HUDEP-2 (cell line): Measurements from ENCODE around the gene CDK14.

Experiments
- DNase-seq, 76 experiments: peaks; one replicate each; lab custom pipeline; 2025; ENCODE audit not compliant: unreplicated experiment in 76 of 76; lab: John Stamatoyannopoulos, UW

Gene CDK14

GRCh38 chr7:90675982-90676381 lies 79.9 kb downstream of the CDK14 start:
- DNase-seq, result no peak

DNA sequence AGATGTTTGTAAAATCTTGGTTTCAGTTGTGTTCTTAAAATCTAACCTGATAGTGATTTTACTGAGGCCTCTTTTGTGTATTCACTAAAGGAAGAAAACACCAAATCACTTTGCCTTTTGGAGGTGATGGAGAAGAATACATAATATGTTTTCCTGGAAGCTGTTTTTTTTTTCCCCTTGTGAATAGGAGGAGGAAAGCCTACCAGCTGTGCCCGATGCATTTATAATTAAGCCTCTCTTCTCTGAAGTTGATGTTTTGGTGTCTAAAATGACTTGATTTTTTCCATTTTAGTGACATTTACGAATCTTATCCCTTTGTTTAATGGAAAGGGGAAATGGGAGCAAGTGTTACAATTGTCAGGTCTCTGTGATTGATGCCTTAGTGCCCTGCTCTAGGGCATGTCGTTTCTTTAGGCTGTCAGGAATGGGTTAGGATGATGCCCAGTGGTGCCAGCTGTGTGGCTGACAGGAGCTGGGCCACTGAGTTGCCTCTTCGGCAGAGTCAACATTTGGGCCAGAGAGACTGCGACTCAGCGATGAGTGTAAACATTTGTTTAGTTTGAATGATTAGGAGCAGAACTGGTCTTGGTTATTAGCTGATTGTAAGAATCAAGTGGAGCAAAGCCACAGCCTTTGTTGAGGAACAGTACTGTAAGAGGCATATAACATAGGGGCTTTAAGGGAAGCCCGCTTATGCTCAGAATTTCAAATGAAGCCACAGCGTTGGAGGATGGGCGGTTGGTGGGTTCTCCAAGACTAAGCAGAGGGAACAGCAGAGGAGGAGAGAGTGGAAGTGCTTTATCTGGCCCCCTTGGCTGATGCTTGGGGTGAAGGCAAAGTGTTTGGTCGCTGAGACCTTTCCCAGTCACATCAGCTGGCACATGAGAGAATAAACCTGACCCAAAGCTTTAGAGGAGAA lies 81.6 kb downstream of the CDK14 start:
- no peak for DNase-seq

DNA sequence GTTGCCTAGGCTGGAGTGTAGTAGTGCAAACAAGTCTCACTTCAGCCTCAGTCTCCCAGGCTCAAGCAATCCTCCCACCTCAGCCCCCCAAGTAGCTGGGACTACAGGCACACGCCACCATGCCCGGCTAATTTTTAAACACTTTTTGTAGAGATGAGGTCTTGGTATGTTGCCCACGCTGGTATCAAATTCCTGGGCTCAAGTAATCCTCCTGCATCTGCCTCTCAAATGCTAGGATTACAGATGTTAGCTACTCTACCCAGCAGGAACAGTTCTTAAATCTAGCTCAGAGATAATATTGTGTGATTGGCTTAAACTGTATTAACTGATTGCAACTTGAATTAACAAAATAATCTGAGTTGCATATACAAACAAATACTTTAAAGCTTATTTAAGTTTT lies 82.9 kb downstream of the CDK14 start:
- no peak for DNase-seq

- no peak for DNase-seq
Observed at GRCh38 chr7:90680484-90680883, 84.4 kb downstream of the CDK14 start.

DNA sequence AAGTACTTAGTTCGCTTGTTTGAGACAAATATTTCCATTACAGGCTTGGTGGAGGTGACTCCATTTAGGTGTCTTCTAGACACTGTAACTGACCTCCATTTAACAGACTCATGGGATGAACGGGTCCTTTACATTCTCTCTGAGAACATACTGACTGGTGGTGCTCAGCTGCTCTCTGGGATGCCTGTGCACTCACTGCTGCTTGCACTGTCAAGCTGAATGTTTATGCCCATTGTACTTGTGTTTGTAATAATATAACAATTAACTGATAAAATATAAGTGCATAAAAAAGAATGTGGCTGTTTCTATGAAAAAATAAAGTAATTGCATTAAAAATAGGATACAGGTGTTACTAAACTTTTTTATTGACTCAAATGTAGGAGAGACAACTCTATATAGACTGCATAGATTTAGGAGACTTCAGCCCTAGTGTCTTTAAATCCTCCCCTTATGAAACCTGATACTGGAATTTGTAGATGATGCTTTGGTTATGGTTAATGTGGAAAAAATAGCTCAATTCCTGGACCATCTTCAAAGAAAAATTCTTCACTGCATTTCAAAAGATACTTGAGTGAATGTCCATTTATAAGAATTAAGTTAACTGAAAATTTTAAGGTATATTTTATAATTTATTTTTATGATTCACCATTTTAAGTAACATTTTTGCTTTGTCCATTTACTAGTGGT lies 85.4 kb downstream of the CDK14 start:
- no peak for DNase-seq

GRCh38 chr7:90686146-90686545 lies 90.0 kb downstream of the CDK14 start:
- DNase-seq, result no peak

DNA sequence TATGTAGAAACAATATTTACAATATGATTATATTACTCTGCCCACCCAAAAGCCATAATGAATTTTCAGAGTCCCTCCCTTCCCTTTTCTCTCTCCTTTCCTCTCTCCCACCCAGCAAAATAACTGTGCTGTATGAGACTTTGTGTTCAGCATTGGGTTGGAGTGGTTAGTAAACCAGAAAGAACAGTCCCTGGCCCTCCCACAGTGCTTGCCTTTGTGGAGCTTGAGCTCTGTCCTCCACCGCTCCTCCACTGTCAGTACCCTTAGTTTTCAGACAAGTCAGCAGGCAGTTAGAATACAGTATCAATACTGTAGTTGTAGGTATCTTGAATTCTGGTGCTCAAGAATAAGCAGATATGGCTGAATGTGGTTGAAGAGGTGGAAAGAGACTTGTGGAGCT lies 92.7 kb downstream of the CDK14 start:
- no peak for DNase-seq

DNA sequence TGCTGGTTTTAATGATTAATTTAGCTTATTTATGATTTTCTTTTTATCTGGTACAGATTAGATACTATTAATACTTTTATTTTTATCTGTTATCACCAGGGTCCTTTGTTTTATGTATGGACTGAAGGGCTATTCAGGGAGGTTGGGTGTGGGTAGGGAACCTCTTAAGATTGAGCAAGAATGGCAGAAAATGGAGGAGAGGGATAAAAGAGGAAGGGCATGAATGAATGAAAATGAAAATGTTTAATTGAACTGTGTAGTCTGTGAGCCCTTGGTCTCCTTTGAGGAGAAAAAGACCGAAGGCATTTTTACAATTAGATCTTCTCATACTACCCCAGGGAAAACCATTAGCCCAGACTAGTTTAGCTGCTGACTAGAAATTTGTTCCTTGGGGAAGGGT lies 93.1 kb downstream of the CDK14 start:
- DNase-seq, result no peak

- DNase-seq, result no peak
Observed at GRCh38 chr7:90690159-90690858, 94.2 kb downstream of the CDK14 start.

GRCh38 chr7:90692396-90692795 lies 96.3 kb downstream of the CDK14 start:
- no peak for DNase-seq

DNA sequence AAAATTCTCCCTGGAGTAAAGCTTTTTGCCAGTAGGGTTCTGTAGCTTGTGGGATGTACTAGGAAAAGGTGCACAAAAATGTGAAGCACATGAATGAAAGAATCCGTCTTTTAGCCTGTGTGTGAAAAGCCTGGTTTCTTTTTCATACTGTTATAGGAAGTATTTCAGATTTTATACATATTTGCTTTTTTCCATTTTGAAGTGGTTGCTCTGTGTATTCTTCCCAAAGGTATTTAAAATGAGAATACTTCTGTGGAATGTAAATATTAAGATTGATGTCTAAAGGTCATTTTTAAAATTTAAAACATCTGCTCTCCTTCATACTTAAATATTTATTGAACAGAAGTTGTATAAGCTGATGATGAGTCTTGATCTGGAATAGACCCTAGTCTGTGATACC lies 96.8 kb downstream of the CDK14 start:
- no peak for DNase-seq

DNA sequence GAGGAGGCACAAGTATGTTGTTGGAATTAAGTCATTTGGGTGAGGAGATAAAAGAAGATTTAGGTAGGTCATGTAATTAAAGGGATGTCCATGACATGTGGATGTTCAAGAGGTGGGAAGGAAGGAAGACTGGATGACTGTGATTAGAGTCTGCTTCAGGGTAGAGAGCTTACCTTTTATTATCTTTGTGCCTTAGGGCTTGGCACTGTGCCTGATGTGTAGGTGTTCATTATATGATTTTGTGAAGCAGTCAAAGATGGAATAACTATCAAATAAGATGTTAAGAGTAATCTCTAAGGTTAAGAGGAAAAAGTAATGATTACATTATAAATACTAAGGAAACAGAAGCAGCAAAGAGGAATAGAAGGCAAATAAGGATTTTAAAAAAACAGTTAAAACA lies 97.8 kb downstream of the CDK14 start:
- DNase-seq, result no peak

- DNase-seq, result no peak
Observed at GRCh38 chr7:90698616-90699015, 102.5 kb downstream of the CDK14 start.

DNA sequence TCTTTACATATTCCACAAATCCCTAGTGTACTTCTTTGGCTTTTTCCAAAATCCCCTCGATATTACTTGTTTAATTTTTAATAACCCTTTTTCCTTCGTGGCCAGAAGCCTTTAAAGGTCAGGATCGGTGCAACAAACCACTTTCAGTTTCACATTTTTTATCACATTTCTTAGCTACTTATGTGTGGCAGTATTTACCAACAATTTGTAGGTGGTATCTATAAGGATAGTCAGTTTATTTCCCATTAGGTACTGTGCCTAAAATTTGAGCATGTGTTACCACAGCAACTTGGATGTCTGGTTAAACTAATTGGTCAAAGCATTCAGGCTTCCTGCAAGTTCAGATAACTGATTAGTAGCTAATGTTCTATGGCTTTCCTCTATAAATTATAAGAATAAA lies 104.9 kb downstream of the CDK14 start:
- no peak for DNase-seq

GRCh38 chr7:90701771-90702170 lies 105.7 kb downstream of the CDK14 start:
- no peak for DNase-seq

- no peak for DNase-seq
Observed at GRCh38 chr7:90705391-90706071, 109.4 kb downstream of the CDK14 start.

- DNase-seq, result no peak
Observed at GRCh38 chr7:90706072-90706716, 110.1 kb downstream of the CDK14 start.

DNA sequence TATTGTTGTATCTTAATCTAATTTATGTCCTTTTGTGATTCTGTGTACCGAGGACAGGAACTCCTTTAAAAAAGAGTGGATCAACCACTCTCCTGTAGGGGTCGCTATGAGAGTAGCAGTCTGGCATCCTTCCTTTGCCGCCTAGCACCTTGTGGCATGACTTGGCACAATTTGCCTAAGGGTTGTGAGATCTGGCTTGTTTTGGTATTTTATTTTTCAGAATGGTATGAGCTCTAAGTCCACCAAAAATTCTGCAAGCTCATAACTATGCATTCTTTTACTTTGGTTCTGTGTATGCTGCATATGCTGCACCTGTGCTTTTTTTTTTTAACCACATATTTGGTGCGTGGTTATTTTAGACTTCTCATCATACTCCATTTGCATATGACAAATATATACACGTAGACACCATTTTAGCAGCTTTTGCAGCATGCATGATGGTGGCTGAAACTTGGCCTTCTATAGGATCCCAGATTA lies 112.8 kb downstream of the CDK14 start:
- peak in 27 of 76 experiments; percentile 0 to 59 (median 22) for DNase-seq

- no peak for DNase-seq
Observed at GRCh38 chr7:90709501-90710465, 113.7 kb downstream of the CDK14 start.
